Mucosa of gallbladder (tissue), 1 donor: ENCODE data around the gene C20orf144. TPM values are rescaled to one million over a fixed set of nuclear protein-coding genes. Genes with fewer than 3 reads are reported as not detected.
"Not testable (repeated sequence)": the region's sequence is repeated elsewhere in the genome, so short reads cannot be mapped to it uniquely, and the experiment has no call there.

ENCODE experiments used
- DNase-seq: peaks from one replicate; pipeline ENCODE4 v3.0.0-alpha.2; 2020; ENCODE audit warnings: low spot score
- total RNA-seq: library from RNA; stranded (reverse); gene quantifications from one replicate; pipeline ENCODE4 v1.2.1, GENCODE V29; 2021
- donor health status: DM: no; HTN: no; CAD: no.

C20orf144 gene
- 0.09 TPM for total RNA-seq

GRCh38 chr20:33662172-33662571 lies at the start of gene C20orf144:
C20orf144 (plus strand) TSS chr20:33662327; CDS start chr20:33662346, 19 bp downstream.
- DNase-seq, result no peak

- DNase-seq, result no peak
These were observed 40.3 kb upstream of the C20orf144 start for GRCh38 chr20:33621717-33622400.

GRCh38 chr20:33622705-33623365 lies 39.3 kb upstream of the C20orf144 start:
- DNase-seq, result no peak

GRCh38 chr20:33624399-33624798 lies 37.7 kb upstream of the C20orf144 start:
- no peak for DNase-seq

GRCh38 chr20:33626190-33626589 lies 35.9 kb upstream of the C20orf144 start:
- DNase-seq, result no peak

GRCh38 chr20:33627577-33628216 lies 34.4 kb upstream of the C20orf144 start:
- DNase-seq, result no peak

- no peak for DNase-seq
These were observed 32.6 kb upstream of the C20orf144 start for GRCh38 chr20:33629533-33629932.

GRCh38 chr20:33629979-33630378 lies 32.1 kb upstream of the C20orf144 start:
- DNase-seq, result no peak

- no peak for DNase-seq
These were observed 31.6 kb upstream of the C20orf144 start for GRCh38 chr20:33630507-33630906.

- DNase-seq, result not testable (repeated sequence)
These were observed 30.2 kb upstream of the C20orf144 start for GRCh38 chr20:33631910-33632309.

GRCh38 chr20:33635341-33635740 lies 26.8 kb upstream of the C20orf144 start:
- DNase-seq, result no peak

GRCh38 chr20:33636776-33637175 lies 25.4 kb upstream of the C20orf144 start:
- no peak for DNase-seq

GRCh38 chr20:33640287-33640686 lies 21.8 kb upstream of the C20orf144 start:
- no peak for DNase-seq

GRCh38 chr20:33644313-33645071 lies 17.6 kb upstream of the C20orf144 start:
- no peak for DNase-seq

GRCh38 chr20:33645072-33645358 lies 17.1 kb upstream of the C20orf144 start:
- DNase-seq, result no peak

GRCh38 chr20:33645396-33645795 lies 16.7 kb upstream of the C20orf144 start:
- DNase-seq, result no peak

- DNase-seq, result no peak
These were observed 15.9 kb upstream of the C20orf144 start for GRCh38 chr20:33646191-33646590.

- DNase-seq, result not testable (repeated sequence)
These were observed 15.0 kb upstream of the C20orf144 start for GRCh38 chr20:33646959-33647602.

- no peak for DNase-seq
These were observed 14.3 kb upstream of the C20orf144 start for GRCh38 chr20:33647603-33648395.

GRCh38 chr20:33648396-33649004 lies 13.6 kb upstream of the C20orf144 start:
- DNase-seq, result no peak
